ENCODE results near the gene GCFC2.

The GCFC2 gene

DNA sequence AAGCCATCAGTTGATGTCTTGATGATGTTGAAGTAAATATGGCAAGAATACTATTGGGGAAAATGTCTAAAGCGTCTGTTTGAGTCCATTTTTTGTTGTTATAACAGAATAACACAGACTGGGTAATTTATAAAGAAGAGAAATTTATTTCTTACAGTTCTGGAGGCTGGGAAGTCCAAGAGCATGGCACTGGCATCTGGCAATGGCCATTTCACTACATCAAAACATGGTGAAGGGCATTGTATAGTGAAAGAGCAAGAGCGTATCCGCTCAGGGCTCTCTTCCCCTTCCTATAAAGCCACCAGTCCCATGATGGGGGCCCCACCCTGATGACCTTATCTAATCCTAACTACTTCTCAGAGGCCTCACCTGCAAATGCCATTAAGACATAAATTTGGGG, 93.8 kb downstream of the GCFC2 start:
- no peak for ATAC-seq
- TF ChIP-seq TOX (CRISPR knock-in tag; IDR thresholded peaks at IDR 0.05; ENCODE audit: borderline replicate concordance) (no peak), ESRRG (CRISPR knock-in tag; IDR thresholded peaks at IDR 0.05) (no peak), ZNF70 (CRISPR knock-in tag; IDR thresholded peaks at IDR 0.05) (no peak), TCF4 (CRISPR knock-in tag; IDR thresholded peaks at IDR 0.05; ENCODE audit: borderline replicate concordance) (no peak), CSDC2 (CRISPR knock-in tag; IDR thresholded peaks at IDR 0.05) (no peak), ISL1 (CRISPR knock-in tag; IDR thresholded peaks at IDR 0.05) (no peak), ZFP3 (CRISPR knock-in tag; IDR thresholded peaks at IDR 0.05) (no peak), SNAI2 (CRISPR knock-in tag; IDR thresholded peaks at IDR 0.05) (no peak), GLIS3 (CRISPR knock-in tag; IDR thresholded peaks at IDR 0.05) (no peak), ZNF565 (CRISPR knock-in tag; conservative IDR thresholded peaks at IDR 0.05; ENCODE audit: low read depth) (no peak), ZNF8 (CRISPR knock-in tag; IDR thresholded peaks at IDR 0.05) (no peak), PPARA (CRISPR knock-in tag; IDR thresholded peaks at IDR 0.05; ENCODE audit: borderline replicate concordance) (no peak)
- TF ChIP-seq, protein P1, sequence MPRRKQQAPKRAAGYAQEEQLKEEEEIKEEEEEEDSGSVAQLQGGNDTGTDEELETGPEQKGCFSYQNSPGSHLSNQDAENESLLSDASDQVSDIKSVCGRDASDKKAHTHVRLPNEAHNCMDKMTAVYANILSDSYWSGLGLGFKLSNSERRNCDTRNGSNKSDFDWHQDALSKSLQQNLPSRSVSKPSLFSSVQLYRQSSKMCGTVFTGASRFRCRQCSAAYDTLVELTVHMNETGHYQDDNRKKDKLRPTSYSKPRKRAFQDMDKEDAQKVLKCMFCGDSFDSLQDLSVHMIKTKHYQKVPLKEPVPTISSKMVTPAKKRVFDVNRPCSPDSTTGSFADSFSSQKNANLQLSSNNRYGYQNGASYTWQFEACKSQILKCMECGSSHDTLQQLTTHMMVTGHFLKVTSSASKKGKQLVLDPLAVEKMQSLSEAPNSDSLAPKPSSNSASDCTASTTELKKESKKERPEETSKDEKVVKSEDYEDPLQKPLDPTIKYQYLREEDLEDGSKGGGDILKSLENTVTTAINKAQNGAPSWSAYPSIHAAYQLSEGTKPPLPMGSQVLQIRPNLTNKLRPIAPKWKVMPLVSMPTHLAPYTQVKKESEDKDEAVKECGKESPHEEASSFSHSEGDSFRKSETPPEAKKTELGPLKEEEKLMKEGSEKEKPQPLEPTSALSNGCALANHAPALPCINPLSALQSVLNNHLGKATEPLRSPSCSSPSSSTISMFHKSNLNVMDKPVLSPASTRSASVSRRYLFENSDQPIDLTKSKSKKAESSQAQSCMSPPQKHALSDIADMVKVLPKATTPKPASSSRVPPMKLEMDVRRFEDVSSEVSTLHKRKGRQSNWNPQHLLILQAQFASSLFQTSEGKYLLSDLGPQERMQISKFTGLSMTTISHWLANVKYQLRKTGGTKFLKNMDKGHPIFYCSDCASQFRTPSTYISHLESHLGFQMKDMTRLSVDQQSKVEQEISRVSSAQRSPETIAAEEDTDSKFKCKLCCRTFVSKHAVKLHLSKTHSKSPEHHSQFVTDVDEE (CRISPR knock-in tag; IDR thresholded peaks at IDR 0.05), result no peak
- TF ChIP-seq, protein P2, sequence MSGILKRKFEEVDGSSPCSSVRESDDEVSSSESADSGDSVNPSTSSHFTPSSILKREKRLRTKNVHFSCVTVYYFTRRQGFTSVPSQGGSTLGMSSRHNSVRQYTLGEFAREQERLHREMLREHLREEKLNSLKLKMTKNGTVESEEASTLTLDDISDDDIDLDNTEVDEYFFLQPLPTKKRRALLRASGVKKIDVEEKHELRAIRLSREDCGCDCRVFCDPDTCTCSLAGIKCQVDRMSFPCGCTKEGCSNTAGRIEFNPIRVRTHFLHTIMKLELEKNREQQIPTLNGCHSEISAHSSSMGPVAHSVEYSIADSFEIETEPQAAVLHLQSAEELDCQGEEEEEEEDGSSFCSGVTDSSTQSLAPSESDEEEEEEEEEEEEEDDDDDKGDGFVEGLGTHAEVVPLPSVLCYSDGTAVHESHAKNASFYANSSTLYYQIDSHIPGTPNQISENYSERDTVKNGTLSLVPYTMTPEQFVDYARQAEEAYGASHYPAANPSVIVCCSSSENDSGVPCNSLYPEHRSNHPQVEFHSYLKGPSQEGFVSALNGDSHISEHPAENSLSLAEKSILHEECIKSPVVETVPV (CRISPR knock-in tag; IDR thresholded peaks at IDR 0.05), result no peak
- TF ChIP-seq, protein P3, sequence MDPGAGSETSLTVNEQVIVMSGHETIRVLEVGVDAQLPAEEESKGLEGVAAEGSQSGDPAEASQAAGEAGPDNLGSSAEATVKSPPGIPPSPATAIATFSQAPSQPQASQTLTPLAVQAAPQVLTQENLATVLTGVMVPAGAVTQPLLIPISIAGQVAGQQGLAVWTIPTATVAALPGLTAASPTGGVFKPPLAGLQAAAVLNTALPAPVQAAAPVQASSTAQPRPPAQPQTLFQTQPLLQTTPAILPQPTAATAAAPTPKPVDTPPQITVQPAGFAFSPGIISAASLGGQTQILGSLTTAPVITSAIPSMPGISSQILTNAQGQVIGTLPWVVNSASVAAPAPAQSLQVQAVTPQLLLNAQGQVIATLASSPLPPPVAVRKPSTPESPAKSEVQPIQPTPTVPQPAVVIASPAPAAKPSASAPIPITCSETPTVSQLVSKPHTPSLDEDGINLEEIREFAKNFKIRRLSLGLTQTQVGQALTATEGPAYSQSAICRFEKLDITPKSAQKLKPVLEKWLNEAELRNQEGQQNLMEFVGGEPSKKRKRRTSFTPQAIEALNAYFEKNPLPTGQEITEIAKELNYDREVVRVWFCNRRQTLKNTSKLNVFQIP (CRISPR knock-in tag; IDR thresholded peaks at IDR 0.05; ENCODE audit: borderline replicate concordance, low read depth), result no peak

DNA sequence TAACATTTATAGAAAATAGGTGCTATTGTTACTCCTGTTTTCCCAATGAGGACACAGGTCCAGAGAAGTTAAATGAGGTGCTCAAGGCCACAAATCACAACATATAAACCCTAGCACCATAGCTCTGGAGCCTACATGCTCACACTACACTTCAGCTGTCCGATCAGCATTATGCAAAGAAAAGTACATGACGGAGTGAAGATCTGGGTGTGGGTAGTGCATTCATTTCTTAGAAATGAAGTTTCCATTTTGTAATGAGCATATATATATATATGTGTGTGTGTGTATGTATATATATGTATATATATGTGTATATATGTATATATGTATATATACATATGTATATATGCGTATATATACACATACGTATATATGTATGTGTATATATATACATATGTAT, 94.3 kb downstream of the GCFC2 start:
- ATAC-seq, result no peak
- TF ChIP-seq ZFP30 (CRISPR knock-in tag; IDR thresholded peaks at IDR 0.05) (no peak), ZNF565 (CRISPR knock-in tag; conservative IDR thresholded peaks at IDR 0.05; ENCODE audit: low read depth) (no peak), TCF4 (CRISPR knock-in tag; IDR thresholded peaks at IDR 0.05; ENCODE audit: borderline replicate concordance) (no peak), RARB (CRISPR knock-in tag; IDR thresholded peaks at IDR 0.05) (no peak), BACH2 (CRISPR knock-in tag; IDR thresholded peaks at IDR 0.05; ENCODE audit: borderline replicate concordance) (no peak), ZNF8 (CRISPR knock-in tag; IDR thresholded peaks at IDR 0.05) (no peak), OSR1 (CRISPR knock-in tag; IDR thresholded peaks at IDR 0.05) (no peak), GLIS3 (CRISPR knock-in tag; IDR thresholded peaks at IDR 0.05) (no peak), ARNTL (CRISPR knock-in tag; IDR thresholded peaks at IDR 0.05; ENCODE audit: borderline replicate concordance, low read depth) (no peak)
- TF ChIP-seq, protein P4, sequence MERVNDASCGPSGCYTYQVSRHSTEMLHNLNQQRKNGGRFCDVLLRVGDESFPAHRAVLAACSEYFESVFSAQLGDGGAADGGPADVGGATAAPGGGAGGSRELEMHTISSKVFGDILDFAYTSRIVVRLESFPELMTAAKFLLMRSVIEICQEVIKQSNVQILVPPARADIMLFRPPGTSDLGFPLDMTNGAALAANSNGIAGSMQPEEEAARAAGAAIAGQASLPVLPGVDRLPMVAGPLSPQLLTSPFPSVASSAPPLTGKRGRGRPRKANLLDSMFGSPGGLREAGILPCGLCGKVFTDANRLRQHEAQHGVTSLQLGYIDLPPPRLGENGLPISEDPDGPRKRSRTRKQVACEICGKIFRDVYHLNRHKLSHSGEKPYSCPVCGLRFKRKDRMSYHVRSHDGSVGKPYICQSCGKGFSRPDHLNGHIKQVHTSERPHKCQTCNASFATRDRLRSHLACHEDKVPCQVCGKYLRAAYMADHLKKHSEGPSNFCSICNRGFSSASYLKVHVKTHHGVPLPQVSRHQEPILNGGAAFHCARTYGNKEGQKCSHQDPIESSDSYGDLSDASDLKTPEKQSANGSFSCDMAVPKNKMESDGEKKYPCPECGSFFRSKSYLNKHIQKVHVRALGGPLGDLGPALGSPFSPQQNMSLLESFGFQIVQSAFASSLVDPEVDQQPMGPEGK (CRISPR knock-in tag; IDR thresholded peaks at IDR 0.05; ENCODE audit: borderline replicate concordance), result no peak
- TF ChIP-seq, protein P2 (CRISPR knock-in tag; IDR thresholded peaks at IDR 0.05), result no peak

DNA sequence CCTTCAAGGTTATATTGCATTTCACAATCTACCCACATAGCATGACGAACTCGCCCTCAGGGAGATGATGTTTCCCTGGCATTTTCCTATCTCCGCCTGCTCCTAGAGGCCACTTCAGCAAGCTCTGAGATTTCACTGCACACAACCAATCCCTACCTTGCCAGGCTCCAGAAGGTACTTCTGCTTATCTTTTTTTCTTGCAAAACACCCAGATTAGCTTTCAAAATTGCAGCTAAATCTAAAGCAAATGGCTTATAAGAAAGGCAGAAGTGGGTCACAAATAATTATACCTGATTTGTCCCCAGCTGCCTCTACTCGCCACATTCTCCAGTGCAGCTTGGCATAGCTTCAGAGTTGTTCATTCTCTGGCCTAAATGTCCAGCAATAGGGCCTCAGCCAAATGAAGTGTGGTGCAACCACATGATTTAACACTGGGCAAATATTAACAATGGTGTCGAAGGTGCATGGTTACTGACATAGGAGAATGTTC, 96.5 kb downstream of the GCFC2 start:
- no peak for ATAC-seq
- no peak for TF ChIP-seq BACH2 (CRISPR knock-in tag; IDR thresholded peaks at IDR 0.05; ENCODE audit: borderline replicate concordance)
- TF ChIP-seq TCF4 (CRISPR knock-in tag; IDR thresholded peaks at IDR 0.05; ENCODE audit: borderline replicate concordance), result no peak
- no peak for TF ChIP-seq ARNTL (CRISPR knock-in tag; IDR thresholded peaks at IDR 0.05; ENCODE audit: borderline replicate concordance, low read depth)
- TF ChIP-seq RARB (CRISPR knock-in tag; IDR thresholded peaks at IDR 0.05), result no peak
- TF ChIP-seq, protein P5, sequence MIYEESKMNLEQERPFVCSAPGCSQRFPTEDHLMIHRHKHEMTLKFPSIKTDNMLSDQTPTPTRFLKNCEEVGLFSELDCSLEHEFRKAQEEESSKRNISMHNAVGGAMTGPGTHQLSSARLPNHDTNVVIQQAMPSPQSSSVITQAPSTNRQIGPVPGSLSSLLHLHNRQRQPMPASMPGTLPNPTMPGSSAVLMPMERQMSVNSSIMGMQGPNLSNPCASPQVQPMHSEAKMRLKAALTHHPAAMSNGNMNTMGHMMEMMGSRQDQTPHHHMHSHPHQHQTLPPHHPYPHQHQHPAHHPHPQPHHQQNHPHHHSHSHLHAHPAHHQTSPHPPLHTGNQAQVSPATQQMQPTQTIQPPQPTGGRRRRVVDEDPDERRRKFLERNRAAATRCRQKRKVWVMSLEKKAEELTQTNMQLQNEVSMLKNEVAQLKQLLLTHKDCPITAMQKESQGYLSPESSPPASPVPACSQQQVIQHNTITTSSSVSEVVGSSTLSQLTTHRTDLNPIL (CRISPR knock-in tag; IDR thresholded peaks at IDR 0.05; ENCODE audit: low read depth), result no peak
- no peak for TF ChIP-seq OSR1 (CRISPR knock-in tag; IDR thresholded peaks at IDR 0.05)
- TF ChIP-seq, protein P1 (CRISPR knock-in tag; IDR thresholded peaks at IDR 0.05), result no peak
- no peak for TF ChIP-seq TOX (CRISPR knock-in tag; IDR thresholded peaks at IDR 0.05; ENCODE audit: borderline replicate concordance)
